Loucy (cell line): ENCODE measurements around the gene CCDC71.
A peak's percentile ranks its signal among the peaks of the same experiment; 100 is the strongest.

Experiments
- H2AFZ ChIP-seq: fragments of 200-600 bp; sonication (generic); 2 replicates; pipeline ENCODE4 v1.6.0; 2016; ENCODE audit warnings: antibody characterized with exemption, mild to moderate bottlenecking, low read length, moderate library complexity
- H3F3A ChIP-seq: fragments of 200-600 bp; 2 replicates; pipeline ENCODE4 v1.6.0; 2016; ENCODE audit warnings: antibody characterized with exemption, low read depth, mild to moderate bottlenecking
- H3K27me3 ChIP-seq: fragments of 200-600 bp; sonication (generic); 2 replicates; pipeline ENCODE4 v1.6.1; 2014; ENCODE audit warnings: low read length, mild to moderate bottlenecking; ENCODE audit not compliant: insufficient read depth, poor library complexity, severe bottlenecking
- H3K36me3 ChIP-seq: fragments of 200-600 bp; sonication (generic); 2 replicates; pipeline ENCODE4 v1.6.1; 2016; ENCODE audit warnings: low read length; ENCODE audit not compliant: insufficient read depth
- H3K4me1 ChIP-seq: fragments of 200-600 bp; sonication (generic); 2 replicates; pipeline ENCODE4 v1.5.1; 2014; ENCODE audit warnings: low read length, mild to moderate bottlenecking; ENCODE audit not compliant: insufficient read depth, poor library complexity, severe bottlenecking
- H3K4me2 ChIP-seq: fragments of 200-600 bp; sonication (generic); 2 replicates; pipeline ENCODE4 v1.6.0; 2014; ENCODE audit warnings: antibody characterized with exemption, low read length, low read depth, mild to moderate bottlenecking; ENCODE audit not compliant: poor library complexity, severe bottlenecking
- H3K4me3 ChIP-seq: fragments of 200-600 bp; sonication (generic); 2 replicates; pipeline ENCODE4 v1.5.1; 2014; ENCODE audit warnings: low read length, mild to moderate bottlenecking, mixed read lengths; ENCODE audit not compliant: poor library complexity, severe bottlenecking
- H3K79me2 ChIP-seq: fragments of 200-600 bp; sonication (generic); 2 replicates; pipeline ENCODE4 v1.6.1; 2014; ENCODE audit warnings: low read length; ENCODE audit not compliant: insufficient read depth
- H3K9ac ChIP-seq: fragments of 200-600 bp; sonication (generic); 2 replicates; pipeline ENCODE4 v1.6.0; 2014; ENCODE audit warnings: mild to moderate bottlenecking, low read depth, low read length, moderate library complexity; ENCODE audit not compliant: poor library complexity, severe bottlenecking
- H3K9me2 ChIP-seq: fragments of 200-600 bp; sonication (generic); replicated peaks from 2 replicates; pipeline ENCODE4 v1.6.1; 2016; ENCODE audit warnings: low read depth, low read length, mixed read lengths
- H3K9me3 ChIP-seq: fragments of 200-600 bp; sonication (generic); 2 replicates; pipeline ENCODE4 v1.6.1; 2014; ENCODE audit warnings: mild to moderate bottlenecking, antibody characterized with exemption, low read length, low read depth; ENCODE audit not compliant: insufficient read depth
- H4K20me1 ChIP-seq: fragments of 200-600 bp; sonication (generic); 2 replicates; pipeline ENCODE4 v1.6.0; 2014; ENCODE audit warnings: antibody characterized with exemption, low read length, mild to moderate bottlenecking; ENCODE audit not compliant: insufficient read depth, poor library complexity, severe bottlenecking
- CTCF ChIP-seq: fragments of 200-600 bp; sonication (generic); conservative IDR thresholded peaks from 2 replicates; pipeline ENCODE4 v1.5.1; 2014; ENCODE audit warnings: mild to moderate bottlenecking, antibody characterized with exemption, low read length
- EZH2phosphoT487 ChIP-seq: fragments of 200-600 bp; IDR thresholded peaks from 2 replicates; pipeline ENCODE4 v1.6.1; 2018; ENCODE audit warnings: antibody characterized with exemption, mild to moderate bottlenecking, moderate library complexity, borderline replicate concordance

Gene CCDC71

GRCh38 chr3:49171775-49172500, 5.8 kb upstream of the CCDC71 start:
- no peak overlapping the region for H3K9ac ChIP-seq
- H3K79me2 ChIP-seq: no peaks in the 10 kb centered on the region
- H3K9me3 ChIP-seq: no peaks in the 10 kb centered on the region
- no peak overlapping the region for H2AFZ ChIP-seq
- no peaks in the 10 kb centered on the region for H4K20me1 ChIP-seq
- no peaks in the 10 kb centered on the region for H3K9me2 ChIP-seq
- H3K27me3 ChIP-seq: peaks cover 41% of the 10 kb centered on the region
- peaks cover 12% of the 10 kb centered on the region for H3K4me1 ChIP-seq
- TF ChIP-seq EZH2phosphoT487: no peak
- TF ChIP-seq CTCF: no peak
- H3K36me3 ChIP-seq: no peaks in the 10 kb centered on the region
- H3F3A ChIP-seq: no peaks in the 10 kb centered on the region
- H3K4me3 ChIP-seq: no peak overlapping the region
- H3K4me2 ChIP-seq: no peak overlapping the region

- Histone ChIP-seq H3K27me3 (peaks cover 46% of the 10 kb centered on the region), H3K4me3 (peak within 1 kb of the TSS; percentile 23), H4K20me1 (no peaks in the 10 kb centered on the region), H3K9ac (no peak within 1 kb of the TSS), H3K9me2 (no peaks in the 10 kb centered on the region), H3F3A (no peaks in the 10 kb centered on the region), H3K79me2 (peaks cover 5% of the 10 kb centered on the region; the same call in 1 of the 2 replicates), H3K4me1 (peaks cover 16% of the 10 kb centered on the region), H3K4me2 (peak within 1 kb of the TSS; percentile 52), H3K9me3 (no peaks in the 10 kb centered on the region), H3K36me3 (no peaks in the 10 kb centered on the region), H2AFZ (peak within 1 kb of the TSS; percentile 64; the same call in 1 of the 2 replicates)
- TF ChIP-seq EZH2phosphoT487: no peak
- TF ChIP-seq CTCF: peak; percentile 75
Observed at GRCh38 chr3:49171119-49171774, 5.1 kb upstream of the CCDC71 start, which contains the start of gene KLHDC8B. KLHDC8B (plus strand) TSS chr3:49171598; CDS start chr3:49172770, 1,172 bp downstream.

GRCh38 chr3:49170744-49171118, 4.6 kb upstream of the CCDC71 start:
- no peaks in the 10 kb centered on the region for H3K9me2 ChIP-seq
- H3K79me2 ChIP-seq: peaks cover 8% of the 10 kb centered on the region
- H2AFZ ChIP-seq: no peak overlapping the region
- H3K4me2 ChIP-seq: no peak overlapping the region
- peaks cover 46% of the 10 kb centered on the region for H3K27me3 ChIP-seq
- H3F3A ChIP-seq: no peaks in the 10 kb centered on the region
- no peaks in the 10 kb centered on the region for H3K36me3 ChIP-seq
- H4K20me1 ChIP-seq: no peaks in the 10 kb centered on the region
- H3K4me3 ChIP-seq: no peak overlapping the region
- H3K4me1 ChIP-seq: peaks cover 16% of the 10 kb centered on the region
- no peak overlapping the region for H3K9ac ChIP-seq
- H3K9me3 ChIP-seq: no peaks in the 10 kb centered on the region
- TF ChIP-seq CTCF: no peak
- TF ChIP-seq EZH2phosphoT487: no peak
